Ascending aorta (tissue), 2 donors: Measurements from ENCODE around the gene SERINC1. TPM values are rescaled to one million over a fixed set of nuclear protein-coding genes. Genes with fewer than 3 reads are reported as not detected.

Experiments used
- DNase-seq, 2 donors: peaks; one replicate each; pipeline ENCODE4 v3.0.0-alpha.2; 2019; ENCODE audit warnings: low spot score in 2 of 2
- H3K27ac ChIP-seq, 2 donors: fragments of 200-600 bp; sonication (generic); one replicate each; pipeline ENCODE4 v1.5.1; 2016 to 2017; ENCODE audit warnings: mild to moderate bottlenecking in 1 of 2
- H3K27me3 ChIP-seq: fragments of 200-600 bp; sonication (generic); one replicate; pipeline ENCODE4 v1.5.1; 2017
- H3K36me3 ChIP-seq, 2 donors: fragments of 200-600 bp; sonication (generic); one replicate each; pipeline ENCODE4 v1.5.1; 2016
- H3K4me1 ChIP-seq, 2 donors: fragments of 200-600 bp; sonication (generic); one replicate each; pipeline ENCODE4 v1.5.1; 2016 to 2017; ENCODE audit warnings: mild to moderate bottlenecking in 1 of 2
- H3K4me3 ChIP-seq, 2 donors: fragments of 200-600 bp; sonication (generic); one replicate each; pipeline ENCODE4 v1.5.1; 2016 to 2017; ENCODE audit warnings: mild to moderate bottlenecking in 1 of 2
- H3K9me3 ChIP-seq, 2 donors: fragments of 200-600 bp; sonication (generic); one replicate each; pipeline ENCODE4 v1.5.1; 2016
- intact Hi-C: fragments of 100-400 bp; cut with DNase I; formaldehyde crosslinking; loops from one replicate; pipeline ENCODE4 v1.15.1; 2023
- total RNA-seq: library from RNA; depleted of rRNA; stranded (reverse); fragments of >200 nt; gene quantifications from one replicate; pipeline ENCODE4 v1.1.0, GENCODE V29; 2016
- TF ChIP-seq, protein P1 (sequence below), 3 experiments: fragments of 200-600 bp in 2 of 3; fragments of 450-650 bp in 1 of 3; sonication (generic) in 2 of 3; IDR thresholded peaks; one replicate each; pipeline ENCODE4 v1.5.1; 2016 to 2019; ENCODE audit warnings: antibody characterized with exemption in 3 of 3, mild to moderate bottlenecking in 1 of 3, moderate library complexity in 1 of 3

The SERINC1 gene
- total RNA-seq, 1 donor from 2014 or later: 72.6 TPM

DNA sequence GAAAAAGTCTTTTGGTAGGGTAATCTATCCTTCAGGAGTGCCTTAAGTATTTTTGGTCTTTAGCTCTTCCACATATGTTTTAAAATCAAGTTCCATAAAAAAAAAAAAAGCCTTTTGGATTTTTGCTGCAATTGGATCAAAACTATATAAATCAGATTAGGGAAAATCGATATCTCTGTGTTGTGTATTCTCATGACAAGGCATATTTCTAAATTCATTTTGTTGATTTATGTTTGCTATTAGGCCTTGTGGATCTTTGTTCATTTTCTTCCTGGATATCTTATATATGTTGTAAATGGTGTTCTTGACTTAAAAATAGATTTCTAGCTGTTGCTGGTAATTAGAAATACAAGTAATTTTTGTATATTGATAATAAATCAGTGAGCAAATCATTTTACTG lies 63.4 kb downstream of the SERINC1 start:
- TF ChIP-seq, protein P1, sequence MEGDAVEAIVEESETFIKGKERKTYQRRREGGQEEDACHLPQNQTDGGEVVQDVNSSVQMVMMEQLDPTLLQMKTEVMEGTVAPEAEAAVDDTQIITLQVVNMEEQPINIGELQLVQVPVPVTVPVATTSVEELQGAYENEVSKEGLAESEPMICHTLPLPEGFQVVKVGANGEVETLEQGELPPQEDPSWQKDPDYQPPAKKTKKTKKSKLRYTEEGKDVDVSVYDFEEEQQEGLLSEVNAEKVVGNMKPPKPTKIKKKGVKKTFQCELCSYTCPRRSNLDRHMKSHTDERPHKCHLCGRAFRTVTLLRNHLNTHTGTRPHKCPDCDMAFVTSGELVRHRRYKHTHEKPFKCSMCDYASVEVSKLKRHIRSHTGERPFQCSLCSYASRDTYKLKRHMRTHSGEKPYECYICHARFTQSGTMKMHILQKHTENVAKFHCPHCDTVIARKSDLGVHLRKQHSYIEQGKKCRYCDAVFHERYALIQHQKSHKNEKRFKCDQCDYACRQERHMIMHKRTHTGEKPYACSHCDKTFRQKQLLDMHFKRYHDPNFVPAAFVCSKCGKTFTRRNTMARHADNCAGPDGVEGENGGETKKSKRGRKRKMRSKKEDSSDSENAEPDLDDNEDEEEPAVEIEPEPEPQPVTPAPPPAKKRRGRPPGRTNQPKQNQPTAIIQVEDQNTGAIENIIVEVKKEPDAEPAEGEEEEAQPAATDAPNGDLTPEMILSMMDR (IDR thresholded peaks at IDR 0.05): no peak
- no peak overlapping the region for H3K27ac ChIP-seq
- H3K36me3 ChIP-seq: peaks cover 3 to 4% of the 10 kb centered on the region in 2 donors
- intact Hi-C loops: loop anchor here (10.0 kb wide), 1 partner anchor 1073 kb away; the partner anchor contains the start of gene TBC1D32
- no peaks in the 10 kb centered on the region for H3K9me3 ChIP-seq
- no peak for DNase-seq
- no peaks in the 10 kb centered on the region for H3K27me3 ChIP-seq
- no peaks in the 10 kb centered on the region for H3K4me1 ChIP-seq
- no peak overlapping the region for H3K4me3 ChIP-seq

DNA sequence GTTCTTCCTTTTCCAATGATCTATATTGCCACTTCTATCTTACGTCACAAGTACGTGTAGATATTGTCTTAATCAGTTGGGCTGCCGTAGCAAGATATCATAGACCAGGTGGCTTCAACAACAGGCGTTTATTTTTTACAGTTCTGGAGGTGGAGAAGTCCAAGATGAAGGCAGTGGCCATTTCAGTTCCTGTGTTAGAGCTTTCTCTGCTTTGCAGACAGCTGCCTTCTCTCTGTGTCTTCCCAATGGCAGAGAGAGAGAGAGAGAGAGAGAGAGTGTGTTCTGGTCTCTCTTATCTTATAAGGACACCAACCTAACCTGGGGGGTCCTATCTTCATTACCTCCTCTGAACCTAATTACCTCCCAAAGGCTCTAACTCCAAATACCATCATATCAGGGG lies 63.9 kb downstream of the SERINC1 start:
- intact Hi-C loops: loop anchor here (10.0 kb wide), 1 partner anchor 1073 kb away; the partner anchor contains the start of gene TBC1D32
- Histone ChIP-seq H3K36me3 (no peaks in the 10 kb centered on the region), H3K4me3 (no peak overlapping the region), H3K4me1 (no peaks in the 10 kb centered on the region), H3K27ac (no peak overlapping the region), H3K9me3 (no peaks in the 10 kb centered on the region), H3K27me3 (no peaks in the 10 kb centered on the region)
- TF ChIP-seq, protein P1 (IDR thresholded peaks at IDR 0.05): no peak
- no peak for DNase-seq

GRCh38 chr6:122406187-122406586 lies 65.4 kb downstream of the SERINC1 start:
- peaks cover 0 to 2% of the 10 kb centered on the region in 2 donors for H3K4me1 ChIP-seq
- H3K27ac ChIP-seq: no peak overlapping the region
- H3K9me3 ChIP-seq: no peaks in the 10 kb centered on the region
- H3K27me3 ChIP-seq: no peaks in the 10 kb centered on the region
- DNase-seq: no peak
- no peak overlapping the region for H3K4me3 ChIP-seq
- H3K36me3 ChIP-seq: no peaks in the 10 kb centered on the region
- intact Hi-C loops: loop anchor here (10.0 kb wide), 1 partner anchor 1071 kb away; the partner anchor contains the start of gene TBC1D32
- TF ChIP-seq, protein P1 (IDR thresholded peaks at IDR 0.05): no peak

DNA sequence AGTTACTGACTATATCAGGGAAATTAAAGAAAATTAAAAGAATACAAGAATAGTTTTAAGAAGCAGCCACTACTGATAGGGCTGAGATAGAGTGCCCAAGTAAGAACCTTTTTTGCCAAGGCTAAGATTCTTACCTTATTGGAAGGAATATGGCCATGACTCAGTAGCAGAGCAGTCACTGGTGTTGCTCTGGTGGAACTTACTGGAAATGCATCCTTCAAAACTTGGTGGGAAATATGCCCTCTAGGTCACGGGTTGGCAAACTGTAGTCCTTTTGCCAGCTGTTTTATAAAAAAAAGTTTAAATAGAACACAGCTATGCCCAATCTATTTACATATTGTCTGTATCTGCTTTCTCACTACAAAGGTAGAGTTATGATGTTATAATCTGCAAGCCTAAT lies 66.2 kb downstream of the SERINC1 start:
- intact Hi-C loops: loop anchor here (10.0 kb wide), 1 partner anchor 1071 kb away; the partner anchor contains the start of gene TBC1D32
- no peaks in the 10 kb centered on the region for H3K9me3 ChIP-seq
- H3K4me1 ChIP-seq: peaks cover 0 to 2% of the 10 kb centered on the region in 2 donors
- H3K4me3 ChIP-seq: no peak overlapping the region
- H3K27ac ChIP-seq: no peak overlapping the region
- H3K36me3 ChIP-seq: no peaks in the 10 kb centered on the region
- TF ChIP-seq, protein P1 (IDR thresholded peaks at IDR 0.05): no peak
- DNase-seq: no peak
- H3K27me3 ChIP-seq: no peaks in the 10 kb centered on the region

- H3K36me3 ChIP-seq: no peaks in the 10 kb centered on the region
- no peaks in the 10 kb centered on the region for H3K27me3 ChIP-seq
- H3K27ac ChIP-seq: no peak overlapping the region
- intact Hi-C loops: loop anchor here (10.0 kb wide), 1 partner anchor 1070 kb away; the partner anchor contains the start of gene TBC1D32
- peaks cover 0 to 2% of the 10 kb centered on the region in 2 donors for H3K4me1 ChIP-seq
- H3K9me3 ChIP-seq: no peaks in the 10 kb centered on the region
- TF ChIP-seq, protein P1 (IDR thresholded peaks at IDR 0.05): no peak
- DNase-seq: no peak
- no peak overlapping the region for H3K4me3 ChIP-seq
Measured at GRCh38 chr6:122404444-122404843, 67.2 kb downstream of the SERINC1 start.
